ENCODE results near the gene ARHGAP24. TPM values are rescaled to one million over a fixed set of nuclear protein-coding genes. Genes with fewer than 3 reads are reported as not detected.
"Not testable (repeated sequence)": the region's sequence is repeated elsewhere in the genome, so short reads cannot be mapped to it uniquely, and the experiment has no call there.

The ARHGAP24 gene
- total RNA-seq, 2 experiments from 2014 or later: 0.22 to 0.70 TPM

DNA sequence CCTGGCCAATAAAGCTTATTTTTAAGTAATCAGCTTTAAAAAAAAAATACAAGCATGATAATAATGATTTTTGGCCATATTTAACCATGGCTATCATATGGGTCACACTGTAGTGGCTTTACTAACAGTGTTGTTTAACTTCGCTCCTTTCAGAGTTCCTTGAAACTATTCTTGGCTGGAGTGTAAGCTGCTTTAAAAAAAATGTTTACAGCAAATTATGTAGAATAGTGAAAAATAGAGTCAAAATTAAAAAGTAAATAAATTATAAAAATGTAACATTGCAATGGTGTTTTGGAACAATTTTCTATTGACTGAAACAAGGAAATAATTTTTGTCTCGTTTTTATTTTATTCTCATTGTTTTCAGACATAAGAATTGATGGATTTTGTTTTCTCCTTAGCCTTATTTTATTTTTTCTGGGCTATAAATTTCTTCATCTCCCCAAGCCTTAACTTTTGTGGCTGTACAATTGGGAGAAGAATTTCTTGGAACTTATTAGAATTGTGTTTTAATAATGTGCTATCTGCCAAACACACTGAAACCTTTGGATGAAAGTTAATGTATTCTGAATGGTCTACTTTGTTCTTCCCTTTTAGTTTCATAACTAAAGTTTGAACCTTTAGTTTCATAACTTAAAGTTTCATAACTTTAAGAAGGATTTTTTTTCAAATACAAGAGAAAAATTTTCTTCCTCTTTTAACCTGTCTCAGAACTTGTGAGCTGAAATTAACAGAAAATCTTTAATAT lies 182.0 kb downstream of the ARHGAP24 start:
- intact Hi-C loops (cut with micrococcal nuclease): no loop called here
- no peak overlapping the region for H3K27ac Mint-ChIP-seq
- H3K27me3 Mint-ChIP-seq: no peaks in the 10 kb centered on the region
- TF ChIP-seq CTCF (IDR thresholded peaks at IDR 0.05): no peak
- ATAC-seq (no peak), DNase-seq (no peak)
- POLR2A ChIA-PET: interaction anchor here (0.6 kb wide), 1 partner anchor 352 kb away, joined by 4 read pairs; no protein-coding TSS in a partner anchor
- H3K36me3 Mint-ChIP-seq (ENCODE audit: low read depth): no peaks in the 10 kb centered on the region
- H3K4me3 Mint-ChIP-seq: no peak overlapping the region
- no peaks in the 10 kb centered on the region for H3K4me1 Mint-ChIP-seq (ENCODE audit: low read depth)
- CTCF ChIA-PET: no interaction called here
- no peaks in the 10 kb centered on the region for H3K9me3 Mint-ChIP-seq

- POLR2A ChIA-PET: no interaction called here
- no peak overlapping the region for H3K27ac Mint-ChIP-seq
- no peaks in the 10 kb centered on the region for H3K27me3 Mint-ChIP-seq
- no peak for DNase-seq
- CTCF ChIA-PET: no interaction called here
- H3K4me3 Mint-ChIP-seq: no peak overlapping the region
- intact Hi-C loops (cut with micrococcal nuclease): no loop called here
- ATAC-seq: no peak
- TF ChIP-seq CTCF (IDR thresholded peaks at IDR 0.05): no peak
- H3K4me1 Mint-ChIP-seq (ENCODE audit: low read depth): no peaks in the 10 kb centered on the region
- H3K9me3 Mint-ChIP-seq: no peaks in the 10 kb centered on the region
- no peaks in the 10 kb centered on the region for H3K36me3 Mint-ChIP-seq (ENCODE audit: low read depth)
Observed at GRCh38 chr4:85658766-85659439, 184.0 kb downstream of the ARHGAP24 start.

DNA sequence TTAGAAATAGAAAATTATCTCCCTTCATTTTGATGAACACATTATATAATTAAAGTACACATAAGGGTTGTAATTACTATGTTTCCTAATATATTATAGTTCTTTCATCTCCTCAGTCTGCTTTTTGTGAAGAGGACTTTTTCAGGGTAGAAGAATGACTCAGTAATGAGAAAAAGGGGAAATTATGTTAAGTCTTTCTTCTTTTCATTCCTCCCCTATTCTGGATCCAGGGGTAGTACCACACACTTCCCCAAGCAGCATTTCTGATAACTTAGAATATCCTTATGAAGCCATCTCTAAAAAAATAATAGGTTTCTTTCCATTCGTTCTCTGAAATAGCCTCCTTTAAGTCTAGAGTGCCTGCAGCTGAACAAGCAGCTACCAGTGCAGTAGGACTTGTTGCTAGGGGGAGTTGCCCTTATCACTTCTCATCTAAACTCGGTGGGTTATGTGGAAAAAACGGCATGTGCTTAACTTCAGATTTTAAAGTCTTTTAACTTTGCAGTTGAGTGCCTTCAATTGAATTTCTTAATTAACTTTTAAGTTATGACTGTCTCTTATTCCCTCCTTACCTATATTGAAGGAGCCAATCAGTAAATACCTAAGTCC lies 184.8 kb downstream of the ARHGAP24 start:
- H3K9me3 Mint-ChIP-seq: peaks cover 1% of the 10 kb centered on the region
- ChIA-PET CTCF (interaction anchor here (1.0 kb wide), 1 partner anchor 96 kb away, joined by 3 read pairs; no protein-coding TSS in a partner anchor), POLR2A (no interaction called here)
- intact Hi-C loops (cut with micrococcal nuclease): no loop called here
- no peak overlapping the region for H3K27ac Mint-ChIP-seq
- ATAC-seq (no peak), DNase-seq (no peak)
- H3K27me3 Mint-ChIP-seq: no peaks in the 10 kb centered on the region
- no peak overlapping the region for H3K4me3 Mint-ChIP-seq
- H3K4me1 Mint-ChIP-seq (ENCODE audit: low read depth): no peaks in the 10 kb centered on the region
- no peaks in the 10 kb centered on the region for H3K36me3 Mint-ChIP-seq (ENCODE audit: low read depth)
- no peak for TF ChIP-seq CTCF (IDR thresholded peaks at IDR 0.05)

DNA sequence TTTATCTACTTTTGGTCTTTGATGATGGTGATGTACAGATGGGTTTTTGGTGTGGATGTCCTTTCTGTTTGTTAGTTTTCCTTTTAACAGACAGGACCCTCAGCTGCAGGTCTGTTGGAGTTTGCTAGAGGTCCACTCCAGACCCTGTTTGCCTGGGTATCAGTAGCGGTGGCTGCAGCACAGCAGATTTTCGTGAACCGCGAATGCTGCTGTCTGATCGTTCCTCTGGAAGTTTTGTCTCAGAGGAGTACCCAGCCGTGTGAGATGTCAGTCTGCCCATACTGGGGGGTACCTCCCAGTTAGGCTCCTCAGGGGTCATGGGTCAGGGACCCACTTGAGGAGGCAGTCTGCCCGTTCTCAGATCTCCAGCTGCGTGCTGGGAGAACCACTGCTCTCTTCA lies 191.7 kb downstream of the ARHGAP24 start:
- H3K27me3 Mint-ChIP-seq; DNase-seq; H3K4me1 Mint-ChIP-seq (ENCODE audit: low read depth); H3K36me3 Mint-ChIP-seq (ENCODE audit: low read depth); POLR2A ChIA-PET; H3K4me3 Mint-ChIP-seq; H3K9me3 Mint-ChIP-seq; CTCF ChIA-PET; intact Hi-C loops (cut with micrococcal nuclease); ATAC-seq; H3K27ac Mint-ChIP-seq: not testable (repeated sequence)

DNA sequence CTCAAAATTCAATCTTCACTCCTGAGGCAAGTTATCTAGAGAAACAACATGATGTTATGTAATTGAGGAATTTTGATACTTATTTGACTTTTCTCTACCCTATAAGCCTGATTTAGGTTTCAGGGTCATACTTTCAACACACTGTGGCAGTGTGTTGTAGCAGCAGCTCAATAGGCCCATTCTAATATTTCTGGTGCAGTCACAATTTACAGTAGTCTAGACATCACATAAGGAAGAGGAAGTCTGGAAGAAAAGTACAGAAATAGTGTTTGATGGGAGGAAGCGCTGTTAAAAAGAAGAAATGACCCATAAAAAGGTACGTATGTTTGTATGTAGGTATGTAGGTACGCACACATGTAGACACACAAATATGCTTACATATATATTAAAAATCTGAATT lies 194.3 kb downstream of the ARHGAP24 start:
- Mint-ChIP-seq H3K4me3 (no peak overlapping the region), H3K27me3 (peaks cover 4% of the 10 kb centered on the region), H3K4me1 (ENCODE audit: low read depth) (no peaks in the 10 kb centered on the region), H3K27ac (no peak overlapping the region), H3K9me3 (peaks cover 6% of the 10 kb centered on the region), H3K36me3 (ENCODE audit: low read depth) (no peaks in the 10 kb centered on the region)
- no peak for DNase-seq
- intact Hi-C loops (cut with micrococcal nuclease): no loop called here
- TF ChIP-seq CTCF (IDR thresholded peaks at IDR 0.05): no peak
- CTCF ChIA-PET: no interaction called here
- POLR2A ChIA-PET: no interaction called here
- no peak for ATAC-seq
